ENCODE measurements around the gene MAGED1. TPM values are rescaled to one million over a fixed set of nuclear protein-coding genes. Genes with fewer than 3 reads are reported as not detected.
"Not testable (repeated sequence)": the region's sequence is repeated elsewhere in the genome, so short reads cannot be mapped to it uniquely, and the experiment has no call there.

Gene MAGED1
- polyA plus RNA-seq, 1 donor = 353 TPM

DNA sequence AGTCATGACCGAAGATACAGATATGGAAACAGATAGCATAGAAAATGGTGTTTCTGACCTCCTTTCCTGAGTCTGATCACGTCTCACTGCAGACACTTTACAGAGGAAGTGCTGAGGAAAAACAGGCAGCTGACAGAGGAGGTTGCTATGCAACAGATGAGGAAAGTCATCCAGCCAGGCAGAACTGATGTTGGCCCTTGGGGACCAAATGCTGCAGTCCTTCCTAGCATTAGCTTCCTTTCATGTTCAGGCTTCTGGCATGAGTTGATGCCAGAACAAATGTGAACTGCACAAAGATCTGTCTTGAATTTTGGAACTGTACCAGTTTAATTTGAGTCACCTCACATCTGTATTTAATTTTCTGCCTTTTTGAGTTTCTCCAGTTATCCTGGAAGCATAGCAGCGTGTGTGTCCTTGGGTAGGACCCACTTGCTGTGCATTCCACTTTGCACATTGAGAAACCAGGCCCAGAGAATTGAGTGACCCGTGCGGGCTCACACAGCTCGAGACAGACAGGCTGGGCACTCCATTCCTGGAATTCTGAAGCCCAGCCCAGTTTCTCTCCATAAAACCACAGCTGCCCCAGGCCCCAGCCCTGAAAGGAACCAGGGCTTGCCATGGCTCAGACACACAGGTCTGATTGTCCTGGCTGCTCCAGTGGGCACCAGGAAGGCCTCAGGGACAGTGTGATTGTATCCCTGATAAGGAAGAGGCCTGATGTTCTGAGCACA is 1.4 kb upstream of the MAGED1 start:
- no peak for DNase-seq

- DNase-seq = peak; percentile 45
Observed at GRCh38 chrX:51893931-51894696, 691 bp downstream of the MAGED1 start.

DNA sequence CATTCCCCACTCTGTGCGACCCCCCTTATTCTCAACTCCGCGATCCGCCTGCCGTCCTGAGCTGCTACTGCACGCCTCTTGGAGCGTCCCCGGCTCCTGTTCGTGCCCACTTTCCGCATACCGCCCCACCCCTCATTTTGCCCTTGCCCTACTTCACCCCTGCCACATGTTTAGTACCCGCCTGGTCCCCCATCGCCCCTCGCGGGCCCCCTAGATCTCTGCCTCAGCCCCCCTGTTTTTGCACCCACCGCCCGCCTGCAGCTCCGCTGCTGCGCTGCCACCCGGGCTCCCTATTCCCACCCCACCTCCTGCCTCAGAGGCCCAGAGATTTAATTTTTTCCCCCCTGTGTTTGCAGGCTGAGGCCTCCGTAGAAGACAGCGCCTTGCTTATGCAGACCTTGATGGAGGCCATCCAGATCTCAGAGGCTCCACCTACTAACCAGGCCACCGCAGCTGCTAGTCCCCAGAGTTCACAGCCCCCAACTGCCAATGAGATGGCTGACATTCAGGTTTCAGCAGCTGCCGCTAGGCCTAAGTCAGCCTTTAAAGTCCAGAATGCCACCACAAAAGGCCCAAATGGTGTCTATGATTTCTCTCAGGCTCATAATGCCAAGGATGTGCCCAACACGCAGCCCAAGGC is 1.4 kb downstream of the MAGED1 start:
- DNase-seq = peak; percentile 19

DNA sequence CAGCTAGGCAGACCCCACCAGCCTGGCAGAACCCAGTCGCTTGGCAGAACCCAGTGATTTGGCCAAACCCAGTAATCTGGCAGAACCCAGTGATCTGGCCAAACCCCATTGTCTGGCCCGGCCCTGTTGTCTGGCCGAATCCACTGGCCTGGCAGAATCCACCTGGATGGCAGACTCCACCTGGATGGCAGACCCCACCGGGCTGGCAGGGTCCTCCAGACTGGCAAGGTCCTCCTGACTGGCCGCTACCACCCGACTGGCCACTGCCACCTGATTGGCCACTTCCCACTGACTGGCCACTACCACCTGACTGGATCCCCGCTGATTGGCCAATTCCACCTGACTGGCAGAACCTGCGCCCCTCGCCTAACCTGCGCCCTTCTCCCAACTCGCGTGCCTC is 3.2 kb downstream of the MAGED1 start:
- no peak for DNase-seq

DNA sequence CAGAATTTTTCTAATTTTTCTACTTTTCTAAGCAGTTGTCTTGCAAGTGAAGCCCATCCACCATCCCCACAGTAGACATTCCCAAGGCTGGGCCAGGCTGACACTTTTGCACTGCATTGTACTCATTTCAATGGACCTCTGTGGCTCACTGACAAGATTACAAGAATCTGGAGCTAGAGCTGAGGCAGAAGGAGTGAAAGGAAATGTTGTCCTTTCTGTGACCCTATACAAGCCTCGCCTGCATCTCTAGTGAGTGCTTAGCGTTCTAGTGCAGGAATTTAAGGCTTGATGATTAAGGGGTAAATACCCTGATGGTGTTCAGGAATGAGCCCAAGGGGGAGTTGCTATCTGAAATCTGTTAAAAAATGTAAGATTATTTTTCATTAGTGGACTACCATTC is 6.3 kb downstream of the MAGED1 start:
- no peak for DNase-seq

DNA sequence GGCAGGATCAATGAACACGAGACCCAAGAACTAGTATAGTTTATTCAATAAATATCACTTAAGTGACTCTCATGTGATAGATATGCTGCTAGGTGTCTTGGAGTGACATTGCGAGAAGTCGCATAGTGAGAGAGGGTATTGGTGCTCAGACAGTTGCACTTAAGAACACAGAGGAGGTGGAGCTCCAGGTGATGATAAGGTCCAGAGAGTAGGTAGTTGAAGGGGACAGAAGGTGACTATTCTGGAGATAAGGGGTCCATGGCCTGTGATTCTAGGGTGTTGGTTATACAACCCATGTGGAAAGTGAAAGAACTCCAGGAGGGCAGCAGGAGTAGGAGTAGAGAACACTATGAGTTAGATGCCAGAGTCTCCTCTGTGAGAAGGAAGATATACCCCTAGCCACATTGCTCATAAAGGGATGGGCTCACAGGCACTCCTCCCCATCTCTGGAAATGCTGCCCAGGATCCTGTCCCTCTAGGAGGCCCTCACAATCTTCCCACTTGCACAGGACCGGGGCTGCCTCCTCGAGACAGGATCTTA is 9.2 kb downstream of the MAGED1 start:
- DNase-seq = no peak

DNA sequence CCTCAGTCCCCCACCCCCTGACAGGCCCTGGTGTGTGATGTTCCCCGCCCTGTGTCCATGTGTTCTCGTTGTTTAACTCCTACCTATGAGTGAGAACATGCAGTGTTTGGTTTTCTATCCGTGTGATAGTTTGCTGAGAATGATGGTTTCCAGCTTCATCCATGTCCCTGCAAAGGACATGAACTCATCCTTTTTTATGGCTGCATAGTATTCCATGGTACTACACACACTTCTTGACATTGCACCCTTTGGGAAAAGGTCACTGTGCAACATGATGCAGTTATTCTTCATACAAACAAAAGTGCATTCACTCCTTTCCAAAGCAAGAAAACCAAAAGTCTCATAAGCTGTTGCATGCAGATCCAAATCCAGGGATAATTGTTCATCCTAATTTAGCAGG is 11.7 kb downstream of the MAGED1 start:
- DNase-seq = not testable (repeated sequence)

DNA sequence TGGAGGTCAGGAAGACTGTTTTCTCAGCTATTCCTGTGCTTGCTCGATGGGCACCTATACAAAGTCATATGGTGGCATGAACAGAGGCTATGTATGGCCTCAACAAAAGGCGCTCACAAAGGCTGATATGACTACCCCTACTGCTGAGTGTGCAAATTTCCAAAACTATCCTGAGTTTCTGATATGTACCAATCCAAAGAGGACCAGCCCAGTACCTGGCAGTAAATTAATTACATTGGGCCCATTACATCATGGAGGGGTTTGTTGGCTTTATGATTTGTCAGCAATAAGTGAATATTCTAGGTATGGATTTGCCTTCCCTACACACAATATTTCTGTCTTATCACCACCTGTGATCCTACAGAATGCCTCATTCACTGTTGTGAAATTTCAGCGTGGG is 12.3 kb downstream of the MAGED1 start:
- DNase-seq = no peak

DNA sequence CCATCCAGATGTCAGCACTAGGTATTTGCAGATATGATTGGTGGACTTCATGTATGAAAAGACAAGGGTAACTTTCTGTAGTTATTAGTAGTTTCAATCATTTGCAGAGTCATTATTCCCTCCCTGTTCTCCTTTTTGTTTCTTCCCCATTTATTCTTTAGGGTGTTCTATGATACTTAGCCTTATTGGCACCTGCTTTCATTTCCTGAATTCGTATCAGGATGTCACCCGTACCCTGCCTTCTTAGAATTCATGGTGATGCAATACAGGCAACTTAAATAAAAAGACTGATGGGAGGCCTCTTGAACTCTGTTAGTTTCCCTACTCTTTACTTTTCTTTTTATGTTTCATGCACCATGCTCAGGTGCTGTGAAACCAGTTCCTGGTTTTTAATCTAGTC is 24.2 kb downstream of the MAGED1 start:
- DNase-seq = no peak

DNA sequence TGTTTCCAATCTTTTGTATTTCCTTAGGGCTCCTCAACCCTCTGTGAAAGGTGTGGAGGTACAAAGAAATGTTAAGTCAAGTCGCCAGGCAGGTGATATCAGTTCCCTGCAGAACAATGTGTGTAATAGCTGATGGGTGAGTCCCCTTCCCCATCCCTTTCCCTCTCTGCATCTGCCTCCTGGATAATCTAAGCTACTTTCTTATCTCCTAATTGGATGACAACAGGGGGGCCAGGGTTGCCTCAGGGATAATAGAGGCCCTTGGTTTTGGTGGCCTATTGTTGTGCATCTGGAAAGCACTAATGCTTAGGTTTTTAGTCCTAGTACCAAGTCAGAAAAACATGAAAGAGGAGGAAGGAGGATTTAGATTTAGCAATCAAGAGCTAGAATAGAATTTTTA is 29.1 kb downstream of the MAGED1 start:
- no peak for DNase-seq

- DNase-seq = no peak
Observed at GRCh38 chrX:51931566-51932150, 38.2 kb downstream of the MAGED1 start.

Other genes starting within 250 kb of the MAGED1 start
- 0.28 TPM for gene CENPVL2, start 210.8 kb upstream of the MAGED1 start, polyA plus RNA-seq (ENCODE audit: insufficient read length)
- 0.28 TPM for gene CENPVL1, start 183.1 kb upstream of the MAGED1 start, polyA plus RNA-seq (ENCODE audit: insufficient read length)
- gene GSPT2, start 150.2 kb upstream of the MAGED1 start, polyA plus RNA-seq (ENCODE audit: insufficient read length) = 21.2 TPM
- 75.4 TPM for gene MAGED4B, start 175.6 kb downstream of the MAGED1 start, polyA plus RNA-seq (ENCODE audit: insufficient read length)

Data from left kidney (tissue), 2 donors.